Rectal smooth muscle tissue (tissue), 1 donor: Measurements from ENCODE around the gene KIAA1671.

Source experiments
- H3K27ac ChIP-seq: one replicate; pipeline ENCODE4 v1.7.0; 2013; ENCODE audit warnings: low read depth, low read length, inconsistent platforms
- H3K27me3 ChIP-seq: one replicate; pipeline ENCODE4 v1.7.0; 2013; ENCODE audit warnings: low read length; ENCODE audit not compliant: control insufficient read depth, insufficient read depth
- H3K36me3 ChIP-seq: one replicate; pipeline ENCODE4 v1.7.0; 2013; ENCODE audit warnings: low read length; ENCODE audit not compliant: control insufficient read depth, insufficient read depth
- H3K4me1 ChIP-seq: one replicate; pipeline ENCODE4 v1.7.0; 2013; ENCODE audit warnings: low read length; ENCODE audit not compliant: control insufficient read depth, insufficient read depth
- H3K4me3 ChIP-seq: one replicate; pipeline ENCODE4 v1.7.0; 2013; ENCODE audit warnings: low read length
- H3K9ac ChIP-seq: one replicate; pipeline ENCODE4 v1.7.0; 2013; ENCODE audit warnings: low read length

Gene KIAA1671

GRCh38 chr22:24938741-24939341 is 13.7 kb upstream of the KIAA1671 start:
- Histone ChIP-seq H3K9ac (no peak overlapping the region), H3K4me1 (no peaks in the 10 kb centered on the region), H3K27me3 (no peaks in the 10 kb centered on the region), H3K27ac (no peak overlapping the region), H3K36me3 (no peaks in the 10 kb centered on the region), H3K4me3 (no peak overlapping the region)

- Histone ChIP-seq H3K27ac (no peak overlapping the region), H3K36me3 (no peaks in the 10 kb centered on the region), H3K9ac (no peak overlapping the region), H3K4me1 (no peaks in the 10 kb centered on the region), H3K4me3 (no peak overlapping the region), H3K27me3 (peaks cover 3% of the 10 kb centered on the region)
These were observed 10.2 kb upstream of the KIAA1671 start for GRCh38 chr22:24942301-24942700.

DNA sequence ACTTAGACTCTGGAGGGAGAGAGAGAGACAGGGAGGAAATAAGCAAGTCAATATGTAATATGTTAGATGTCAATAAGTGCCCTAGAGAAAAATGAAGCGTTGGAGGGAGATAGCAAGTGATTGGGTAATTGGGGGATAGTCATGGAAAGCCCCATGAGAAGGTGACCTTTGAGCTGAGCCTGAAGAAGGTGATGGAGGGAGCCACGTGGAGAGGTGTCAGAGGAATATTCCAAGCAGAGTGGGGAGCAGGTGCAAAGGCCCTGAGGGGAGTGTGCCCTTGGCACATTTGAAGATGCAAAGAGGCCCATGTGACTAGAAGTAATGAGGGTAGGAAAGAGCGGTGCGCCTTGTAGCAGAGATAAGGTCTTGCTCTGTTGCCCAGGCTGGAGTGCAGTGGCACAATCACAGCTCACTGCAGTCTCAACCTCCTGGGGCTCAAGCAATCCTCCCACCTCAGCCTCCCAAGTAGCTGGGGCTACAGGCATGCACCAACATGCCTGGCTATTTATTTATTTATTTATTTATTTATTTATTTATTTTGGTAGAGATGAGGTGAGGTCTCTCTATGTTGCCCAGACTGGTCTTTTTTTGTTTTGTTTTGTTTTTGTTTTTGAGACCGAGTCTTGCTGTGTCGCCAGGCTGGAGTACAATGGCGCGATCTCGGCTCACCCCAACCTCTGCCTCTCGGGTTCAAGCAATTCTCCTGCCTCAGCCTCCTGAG is 8.1 kb upstream of the KIAA1671 start:
- no peak overlapping the region for H3K27ac ChIP-seq
- no peak overlapping the region for H3K9ac ChIP-seq
- no peaks in the 10 kb centered on the region for H3K36me3 ChIP-seq
- H3K4me1 ChIP-seq = no peaks in the 10 kb centered on the region
- H3K4me3 ChIP-seq = no peak overlapping the region
- peaks cover 3% of the 10 kb centered on the region for H3K27me3 ChIP-seq

DNA sequence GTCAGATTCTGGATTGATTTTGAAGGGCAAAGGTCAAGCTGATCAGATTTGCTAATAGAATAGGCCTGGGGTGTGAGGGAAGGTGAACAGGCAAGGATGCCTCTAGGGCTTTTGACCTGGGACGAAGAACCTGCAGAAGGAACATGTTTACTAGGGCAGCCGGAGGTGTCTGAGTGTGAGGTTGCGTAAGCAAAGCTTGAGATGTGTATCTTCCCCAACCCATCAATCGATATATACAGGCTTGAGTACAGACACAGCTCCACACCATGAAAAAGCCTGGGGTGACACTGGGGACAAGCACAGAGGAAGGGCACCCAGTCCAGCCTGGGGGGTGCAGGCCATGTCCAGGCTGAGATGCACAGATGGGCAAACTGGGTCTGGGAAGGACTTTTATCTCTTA is 7.1 kb upstream of the KIAA1671 start:
- no peak overlapping the region for H3K9ac ChIP-seq
- H3K36me3 ChIP-seq = no peaks in the 10 kb centered on the region
- no peaks in the 10 kb centered on the region for H3K4me1 ChIP-seq
- H3K27me3 ChIP-seq = peaks cover 3% of the 10 kb centered on the region
- H3K4me3 ChIP-seq = no peak overlapping the region
- no peak overlapping the region for H3K27ac ChIP-seq

DNA sequence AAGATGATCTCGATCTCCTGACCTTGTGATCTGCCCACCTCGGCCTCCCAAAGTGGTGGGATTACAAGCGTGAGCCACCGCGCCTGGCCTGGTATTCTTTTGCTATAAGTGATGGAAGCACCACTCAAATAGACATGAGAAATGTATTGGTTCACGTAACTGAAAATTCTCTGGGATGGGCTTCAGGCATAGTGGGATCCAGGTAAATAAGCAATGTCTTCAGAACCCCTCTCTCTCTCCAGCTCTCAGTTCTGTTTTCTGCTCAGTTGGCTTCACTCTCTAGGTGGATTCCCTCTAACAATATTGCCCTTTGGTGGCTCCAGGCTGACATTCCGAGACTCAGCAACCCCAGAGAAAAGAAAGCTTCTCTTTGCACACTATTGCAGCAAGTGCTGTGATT is 5.1 kb upstream of the KIAA1671 start:
- no peaks in the 10 kb centered on the region for H3K4me1 ChIP-seq
- no peak overlapping the region for H3K4me3 ChIP-seq
- H3K9ac ChIP-seq = no peak overlapping the region
- peaks cover 3% of the 10 kb centered on the region for H3K27me3 ChIP-seq
- H3K27ac ChIP-seq = no peak overlapping the region
- H3K36me3 ChIP-seq = no peaks in the 10 kb centered on the region

GRCh38 chr22:24947881-24948280 is 4.6 kb upstream of the KIAA1671 start:
- Histone ChIP-seq H3K4me3 (no peak overlapping the region), H3K9ac (no peak overlapping the region), H3K27me3 (peaks cover 3% of the 10 kb centered on the region), H3K4me1 (no peaks in the 10 kb centered on the region), H3K36me3 (no peaks in the 10 kb centered on the region), H3K27ac (no peak overlapping the region)

GRCh38 chr22:24948356-24949202 is 3.9 kb upstream of the KIAA1671 start:
- Histone ChIP-seq H3K27me3 (peaks cover 3% of the 10 kb centered on the region), H3K9ac (no peak overlapping the region), H3K4me1 (no peaks in the 10 kb centered on the region), H3K36me3 (no peaks in the 10 kb centered on the region), H3K4me3 (no peak overlapping the region), H3K27ac (no peak overlapping the region)

DNA sequence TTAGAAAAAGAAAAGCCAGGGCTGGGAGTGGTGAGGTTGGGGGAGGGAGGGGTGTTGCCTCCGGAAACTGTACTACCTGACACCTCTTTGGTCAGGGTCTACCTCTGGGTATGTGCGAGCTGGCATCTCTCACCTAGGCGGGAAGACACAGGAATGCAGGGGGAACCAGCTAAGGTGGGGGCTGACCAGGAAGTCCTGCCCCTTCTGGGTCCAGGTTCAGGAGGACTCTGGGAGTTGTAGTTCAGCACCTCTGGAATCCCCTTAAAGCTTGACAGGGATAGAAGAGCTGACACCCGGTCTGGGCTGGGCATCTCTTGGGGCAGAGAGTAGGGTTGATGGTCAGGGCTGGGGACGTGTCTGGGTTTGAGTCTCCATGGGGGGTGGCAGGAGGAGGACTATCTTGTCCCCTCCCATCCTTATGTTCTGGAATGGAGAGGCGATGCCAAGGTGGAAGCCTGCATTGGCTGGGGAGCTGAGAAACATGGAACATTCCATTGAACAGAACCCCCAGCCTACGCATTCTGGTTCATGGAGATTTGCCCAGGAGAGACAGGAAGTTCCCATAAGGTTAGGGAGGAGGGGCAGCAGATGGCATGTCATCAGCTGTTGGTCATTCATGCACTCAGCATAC is 2.1 kb upstream of the KIAA1671 start:
- Histone ChIP-seq H3K4me1 (no peaks in the 10 kb centered on the region), H3K27ac (no peak overlapping the region), H3K9ac (no peak overlapping the region), H3K27me3 (peaks cover 3% of the 10 kb centered on the region), H3K4me3 (no peak overlapping the region), H3K36me3 (no peaks in the 10 kb centered on the region)

DNA sequence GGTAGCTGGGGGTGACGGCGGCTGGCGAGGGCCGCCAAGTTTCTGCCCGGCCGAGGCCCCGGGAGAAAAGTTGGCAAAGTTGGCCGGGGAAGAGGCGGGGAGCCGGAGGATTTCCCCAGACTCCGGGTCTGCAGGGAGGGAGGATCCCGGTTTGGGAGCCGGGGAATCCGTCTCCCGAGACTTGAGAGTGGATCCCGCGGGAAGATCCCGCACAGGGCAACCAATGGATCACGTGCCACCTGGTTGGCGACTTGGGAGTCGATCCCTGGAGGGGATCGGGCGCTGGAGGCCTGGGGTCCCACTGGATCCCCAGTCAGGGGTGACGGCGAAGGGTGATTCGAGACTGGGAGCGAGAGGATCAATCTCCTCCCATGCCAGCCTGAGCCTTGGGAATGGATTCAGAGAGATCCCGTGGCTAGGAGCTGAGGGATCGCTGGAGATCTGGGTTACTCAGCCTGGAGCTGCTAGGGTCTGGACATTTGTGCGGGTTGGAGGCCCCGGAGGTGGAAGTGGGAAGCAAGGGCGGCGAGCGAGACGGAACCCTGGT is 394 bp downstream of the KIAA1671 start:
- Histone ChIP-seq H3K27ac (peak overlapping the region; percentile 33), H3K4me1 (no peaks in the 10 kb centered on the region), H3K27me3 (no peaks in the 10 kb centered on the region), H3K9ac (peak overlapping the region; percentile 93), H3K36me3 (no peaks in the 10 kb centered on the region), H3K4me3 (peak overlapping the region; percentile 79)

- Histone ChIP-seq H3K9ac (peak overlapping the region; percentile 93), H3K4me3 (peak overlapping the region; percentile 79), H3K36me3 (no peaks in the 10 kb centered on the region), H3K4me1 (no peaks in the 10 kb centered on the region), H3K27me3 (no peaks in the 10 kb centered on the region), H3K27ac (peak overlapping the region; percentile 33)
These were observed 1.0 kb downstream of the KIAA1671 start for GRCh38 chr22:24953384-24954113.

GRCh38 chr22:24954114-24954463 is 1.6 kb downstream of the KIAA1671 start:
- peak overlapping the region; percentile 79 for H3K4me3 ChIP-seq
- H3K9ac ChIP-seq = no peak overlapping the region
- H3K36me3 ChIP-seq = no peaks in the 10 kb centered on the region
- H3K27ac ChIP-seq = no peak overlapping the region
- no peaks in the 10 kb centered on the region for H3K4me1 ChIP-seq
- no peaks in the 10 kb centered on the region for H3K27me3 ChIP-seq
